HUES6 (cell line): ENCODE results near the gene SULT1A1.
"Not testable (repeated sequence)": the region's sequence is repeated elsewhere in the genome, so short reads cannot be mapped to it uniquely, and the experiment has no call there.

Experiments used
- H3K27ac ChIP-seq: 2 replicates; pipeline ENCODE4 v1.7.0; 2013; ENCODE audit warnings: low read depth, mild to moderate bottlenecking, low read length, inconsistent platforms
- H3K27me3 ChIP-seq: 2 replicates; pipeline ENCODE4 v1.6.1; 2013; ENCODE audit warnings: low read length; ENCODE audit not compliant: control insufficient read depth, insufficient read depth
- H3K36me3 ChIP-seq: 2 replicates; pipeline ENCODE4 v1.6.1; 2013; ENCODE audit warnings: low read length; ENCODE audit not compliant: control insufficient read depth, insufficient read depth
- H3K4me1 ChIP-seq: 2 replicates; pipeline ENCODE4 v1.6.1; 2013; ENCODE audit warnings: low read length; ENCODE audit not compliant: control insufficient read depth, insufficient read depth
- H3K4me3 ChIP-seq: 2 replicates; pipeline ENCODE4 v1.5.1; 2013; ENCODE audit warnings: low read depth, low read length
- H3K9ac ChIP-seq: one replicate; pipeline ENCODE4 v1.6.1; 2013; ENCODE audit warnings: mild to moderate bottlenecking, low read length
- H3K9me3 ChIP-seq: 2 replicates; pipeline ENCODE4 v1.6.1; 2013; ENCODE audit warnings: low read depth, low read length; ENCODE audit not compliant: control insufficient read depth, insufficient read depth

Gene SULT1A1

DNA sequence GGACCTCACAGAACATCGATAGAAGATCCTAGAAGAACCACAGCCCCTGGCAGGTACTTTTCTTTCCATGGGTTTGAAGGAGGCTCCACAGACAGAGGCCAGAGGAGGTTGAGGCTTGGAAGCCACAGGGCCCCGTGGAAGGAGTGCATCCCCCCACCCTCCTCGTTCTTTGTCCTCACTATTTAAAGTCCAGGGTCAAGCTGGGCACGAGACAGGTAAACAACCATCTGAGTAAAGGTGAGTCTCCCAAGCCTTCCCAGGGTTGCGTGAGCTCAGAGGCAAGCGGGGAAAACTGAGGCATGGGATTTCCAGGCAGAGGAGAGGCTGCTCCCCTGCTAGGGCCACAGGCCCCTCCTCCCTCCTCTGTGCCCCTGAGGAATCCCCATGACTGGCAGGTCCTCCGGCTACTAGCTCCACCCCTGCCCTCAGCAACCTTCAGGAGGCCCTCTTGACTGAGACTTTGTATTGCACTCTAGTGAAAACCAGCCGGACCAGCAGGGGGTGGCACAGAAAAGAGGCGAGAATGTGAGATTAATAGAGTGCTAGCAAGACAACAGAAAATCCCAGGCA, 12.1 kb downstream of the SULT1A1 start:
- no peaks in the 10 kb centered on the region for H3K36me3 ChIP-seq
- no peaks in the 10 kb centered on the region for H3K9me3 ChIP-seq
- H3K9ac ChIP-seq = no peak overlapping the region
- H3K27ac ChIP-seq = no peak overlapping the region
- H3K4me1 ChIP-seq = peaks cover 20% of the 10 kb centered on the region
- no peaks in the 10 kb centered on the region for H3K27me3 ChIP-seq
- no peak overlapping the region for H3K4me3 ChIP-seq

DNA sequence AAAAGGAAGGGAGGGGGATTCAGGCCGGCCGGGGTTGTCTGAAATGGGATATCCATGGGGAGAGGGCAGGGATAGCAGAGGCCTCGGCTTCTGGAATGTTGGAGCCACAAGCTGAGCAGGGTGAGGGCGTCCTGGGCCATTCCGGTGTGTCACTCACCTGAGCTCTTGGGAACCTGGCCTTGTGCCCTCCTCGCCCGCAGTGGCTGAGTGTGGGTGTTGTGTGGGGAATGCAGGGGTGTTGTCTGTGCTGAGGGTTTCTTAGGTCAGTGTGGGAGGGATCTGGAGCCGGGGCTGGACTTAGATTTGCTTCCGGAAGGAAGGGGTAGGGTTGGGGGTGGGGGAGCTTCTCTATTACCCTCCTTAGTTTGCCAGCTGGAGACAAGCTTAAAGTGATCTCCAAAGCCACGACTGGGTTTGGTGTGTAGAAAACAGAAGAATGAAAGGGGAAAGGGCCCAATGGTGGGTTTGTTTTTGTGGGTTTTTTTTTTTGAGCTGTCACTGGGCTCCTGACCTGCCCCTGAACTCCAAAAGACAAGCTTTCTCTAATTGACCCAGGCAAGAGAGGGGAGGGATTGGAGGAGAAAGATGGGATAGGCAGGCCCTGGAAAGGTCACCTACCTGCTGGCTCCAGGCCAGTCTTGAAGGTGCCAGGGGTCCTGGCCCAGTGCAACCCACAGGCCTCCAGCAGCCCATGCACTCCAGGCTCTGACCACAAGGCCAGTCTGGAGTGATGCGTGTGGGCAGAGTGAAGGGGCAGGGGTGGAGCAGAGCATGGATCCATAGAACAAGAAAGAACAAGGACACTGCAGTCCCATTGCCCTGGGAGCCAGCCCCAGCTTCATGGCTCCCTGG, 12.8 kb downstream of the SULT1A1 start, which contains the start of gene SULT1A2:
Gene SULT1A2 (minus strand): TSS at position 211 of the 852 bp plus-strand sequence. CDS start 1,120 bp downstream, outside the sequence.
- H3K9ac ChIP-seq = no peak within 1 kb of the TSS
- peaks cover 20% of the 10 kb centered on the region for H3K4me1 ChIP-seq
- H3K36me3 ChIP-seq = no peaks in the 10 kb centered on the region
- H3K27me3 ChIP-seq = no peaks in the 10 kb centered on the region
- H3K4me3 ChIP-seq = no peak within 1 kb of the TSS
- no peak within 1 kb of the TSS for H3K27ac ChIP-seq
- H3K9me3 ChIP-seq = no peaks in the 10 kb centered on the region

GRCh38 chr16:28596115-28596630, 13.7 kb downstream of the SULT1A1 start:
- H3K36me3 ChIP-seq = peaks cover 4% of the 10 kb centered on the region; the same call in 1 of the 2 replicates
- H3K9me3 ChIP-seq = no peaks in the 10 kb centered on the region
- H3K27me3 ChIP-seq = no peaks in the 10 kb centered on the region
- no peak overlapping the region for H3K9ac ChIP-seq
- H3K27ac ChIP-seq = no peak overlapping the region
- H3K4me1 ChIP-seq = peaks cover 20% of the 10 kb centered on the region
- H3K4me3 ChIP-seq = no peak overlapping the region

GRCh38 chr16:28595451-28595850, 14.4 kb downstream of the SULT1A1 start:
- not testable (repeated sequence) for H3K27me3 ChIP-seq, H3K4me3 ChIP-seq, H3K27ac ChIP-seq, H3K9me3 ChIP-seq, H3K9ac ChIP-seq
- Histone ChIP-seq H3K36me3 (peaks cover 11% of the 10 kb centered on the region), H3K4me1 (peaks cover 20% of the 10 kb centered on the region)

GRCh38 chr16:28592979-28593553, 16.8 kb downstream of the SULT1A1 start:
- no peaks in the 10 kb centered on the region for H3K27me3 ChIP-seq
- peaks cover 25% of the 10 kb centered on the region for H3K36me3 ChIP-seq
- no peak overlapping the region for H3K4me3 ChIP-seq
- no peak overlapping the region for H3K9ac ChIP-seq
- H3K27ac ChIP-seq = no peak overlapping the region
- peaks cover 18% of the 10 kb centered on the region for H3K4me1 ChIP-seq
- no peaks in the 10 kb centered on the region for H3K9me3 ChIP-seq

GRCh38 chr16:28592511-28592910, 17.3 kb downstream of the SULT1A1 start:
- H3K9ac ChIP-seq = no peak overlapping the region
- H3K27ac ChIP-seq = no peak overlapping the region
- H3K4me3 ChIP-seq = no peak overlapping the region
- peaks cover 25% of the 10 kb centered on the region for H3K36me3 ChIP-seq
- H3K9me3 ChIP-seq = no peaks in the 10 kb centered on the region
- no peaks in the 10 kb centered on the region for H3K27me3 ChIP-seq
- peaks cover 12% of the 10 kb centered on the region for H3K4me1 ChIP-seq

DNA sequence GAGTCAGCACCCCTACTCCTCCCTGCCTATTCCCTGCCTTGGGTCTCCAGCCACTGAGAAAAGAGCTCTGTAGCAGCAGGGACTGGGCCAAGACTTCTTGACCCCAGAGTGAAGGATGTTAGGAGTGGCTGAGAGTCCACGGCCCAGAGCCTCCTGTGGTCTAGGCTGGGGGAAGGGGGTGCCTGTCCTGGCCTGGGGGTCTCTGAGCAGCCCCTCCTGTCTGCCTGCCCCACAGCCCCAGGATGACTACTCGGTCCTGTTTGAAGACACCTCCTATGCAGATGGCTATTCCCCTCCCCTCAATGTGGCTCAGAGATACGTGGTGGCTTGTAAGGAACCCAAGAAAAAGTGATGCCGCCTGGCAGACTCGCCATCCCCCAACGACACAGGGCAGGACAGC, 18.5 kb downstream of the SULT1A1 start:
- H3K9ac ChIP-seq = no peak overlapping the region
- no peaks in the 10 kb centered on the region for H3K27me3 ChIP-seq
- H3K36me3 ChIP-seq = peaks cover 32% of the 10 kb centered on the region
- no peak overlapping the region for H3K27ac ChIP-seq
- H3K4me3 ChIP-seq = no peak overlapping the region
- no peaks in the 10 kb centered on the region for H3K9me3 ChIP-seq
- H3K4me1 ChIP-seq = 0 out of 2 replicates have a peak, but pooled peaks cover 3% of the 10 kb centered on the region

DNA sequence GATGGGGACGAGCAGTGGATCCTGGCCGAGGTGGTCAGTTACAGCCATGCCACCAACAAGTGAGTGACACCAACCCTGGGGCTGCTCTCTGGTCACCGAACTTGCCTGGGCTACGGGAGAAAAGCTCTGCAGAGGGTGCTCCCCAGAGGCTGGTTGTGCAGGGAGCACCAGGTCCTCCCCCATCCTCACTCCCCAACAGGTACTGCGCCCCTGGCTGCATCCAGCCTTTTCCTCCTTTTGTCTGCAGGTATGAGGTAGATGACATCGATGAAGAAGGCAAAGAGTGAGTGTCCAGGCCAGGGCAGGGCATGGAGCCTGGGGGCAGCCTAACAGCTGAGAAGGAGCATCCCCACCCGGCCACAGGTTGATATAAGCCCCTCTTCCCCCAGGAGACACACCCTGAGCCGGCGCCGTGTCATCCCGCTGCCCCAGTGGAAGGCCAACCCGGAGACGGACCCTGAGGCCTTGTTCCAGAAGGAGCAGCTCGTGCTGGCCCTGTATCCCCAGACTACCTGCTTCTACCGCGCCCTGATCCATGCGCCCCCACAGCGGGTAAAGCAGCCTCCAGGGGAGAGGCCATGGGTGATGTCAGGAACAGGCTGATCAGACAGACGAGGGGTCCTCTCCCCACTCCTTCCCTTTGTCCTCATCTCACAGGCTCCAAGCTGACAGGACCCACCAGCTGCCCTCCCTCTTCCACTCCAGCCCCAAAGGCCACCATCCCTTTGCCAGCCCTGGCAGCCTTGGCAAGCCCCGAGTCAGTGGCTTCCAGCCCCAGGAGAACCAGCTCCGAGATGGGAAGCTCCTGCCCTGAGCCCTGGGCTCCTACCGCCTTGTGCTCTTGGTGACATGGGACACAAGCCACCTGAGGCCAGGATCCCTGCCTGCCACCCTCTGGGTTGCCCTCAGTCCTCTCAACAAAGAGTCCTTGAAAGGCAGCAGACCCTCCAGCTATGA, 19.2 kb downstream of the SULT1A1 start:
- Histone ChIP-seq H3K36me3 (peaks cover 34% of the 10 kb centered on the region), H3K4me1 (no peaks in the 10 kb centered on the region), H3K9ac (no peak overlapping the region), H3K4me3 (no peak overlapping the region), H3K9me3 (no peaks in the 10 kb centered on the region), H3K27me3 (no peaks in the 10 kb centered on the region), H3K27ac (no peak overlapping the region)

GRCh38 chr16:28589930-28590329, 19.9 kb downstream of the SULT1A1 start:
- Histone ChIP-seq H3K27me3 (no peaks in the 10 kb centered on the region), H3K36me3 (peaks cover 39% of the 10 kb centered on the region), H3K9me3 (no peaks in the 10 kb centered on the region), H3K9ac (no peak overlapping the region), H3K27ac (no peak overlapping the region), H3K4me3 (no peak overlapping the region), H3K4me1 (no peaks in the 10 kb centered on the region)

GRCh38 chr16:28589069-28589468, 20.8 kb downstream of the SULT1A1 start:
- Histone ChIP-seq H3K36me3 (peaks cover 41% of the 10 kb centered on the region), H3K4me3 (no peak overlapping the region)

More at GRCh38 chr16:28589069-28589468, 20.8 kb downstream of the SULT1A1 start:
- no peak overlapping the region for H3K9ac ChIP-seq
- no peaks in the 10 kb centered on the region for H3K9me3 ChIP-seq
- no peaks in the 10 kb centered on the region for H3K4me1 ChIP-seq
- H3K27me3 ChIP-seq = no peaks in the 10 kb centered on the region
- no peak overlapping the region for H3K27ac ChIP-seq
